ENCODE data around the gene FAM162A. TPM values are rescaled to one million over a fixed set of nuclear protein-coding genes. Genes with fewer than 3 reads are reported as not detected.
"Not testable (repeated sequence)": the region's sequence is repeated elsewhere in the genome, so short reads cannot be mapped to it uniquely, and the experiment has no call there.

FAM162A gene, protein sequence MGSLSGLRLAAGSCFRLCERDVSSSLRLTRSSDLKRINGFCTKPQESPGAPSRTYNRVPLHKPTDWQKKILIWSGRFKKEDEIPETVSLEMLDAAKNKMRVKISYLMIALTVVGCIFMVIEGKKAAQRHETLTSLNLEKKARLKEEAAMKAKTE
- 9.0 TPM for total RNA-seq

DNA sequence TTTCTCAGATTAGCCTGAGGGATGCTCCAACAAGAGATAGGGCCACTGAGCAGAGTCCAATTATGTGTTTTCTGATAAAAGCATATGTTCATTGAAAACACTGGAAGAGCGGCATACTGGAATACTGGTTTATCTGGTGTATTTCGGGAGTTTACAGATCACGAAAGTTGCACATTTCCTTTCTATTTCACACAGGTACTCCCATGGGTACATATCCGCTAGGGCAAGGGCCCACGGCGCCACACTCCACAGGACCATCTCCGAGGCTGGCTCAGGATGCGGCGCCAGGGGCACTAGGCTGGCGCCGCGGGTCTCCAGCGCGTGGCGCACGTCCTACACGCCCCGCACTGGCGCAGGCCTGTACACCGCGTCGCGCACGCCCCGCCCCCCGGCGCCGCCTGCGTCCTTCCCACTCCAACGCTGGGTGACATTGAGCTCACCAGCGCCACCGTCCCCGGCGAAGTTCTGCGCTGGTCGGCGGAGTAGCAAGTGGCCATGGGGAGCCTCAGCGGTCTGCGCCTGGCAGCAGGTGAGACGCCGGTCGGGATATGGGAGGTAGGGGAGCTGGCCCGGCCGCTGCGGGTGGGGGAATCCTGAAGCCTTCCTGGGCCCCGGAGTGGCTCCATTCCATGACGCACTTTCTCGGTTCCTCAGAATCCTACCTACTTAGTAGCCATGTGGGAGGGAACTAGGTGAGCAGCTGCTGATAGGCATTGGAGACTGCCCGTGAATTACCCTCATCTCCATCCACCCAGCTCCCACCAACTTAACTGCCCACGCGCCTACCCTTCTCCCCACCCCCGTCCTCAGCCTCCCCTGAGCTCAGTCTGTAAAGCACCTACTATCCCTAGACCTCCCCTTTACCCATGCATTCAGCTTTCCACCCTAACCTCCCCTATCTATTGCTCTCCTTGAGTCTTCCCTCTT lies at the start of gene FAM162A:
Gene FAM162A (plus strand): TSS at position 412 of the 927 bp plus-strand sequence. CDS start 84 bp downstream, at position 496.
- FAIRE-seq (no peak), DNase-seq (ENCODE audit: low spot score in 2 of 2) (peak; percentile 82 to 90)

DNA sequence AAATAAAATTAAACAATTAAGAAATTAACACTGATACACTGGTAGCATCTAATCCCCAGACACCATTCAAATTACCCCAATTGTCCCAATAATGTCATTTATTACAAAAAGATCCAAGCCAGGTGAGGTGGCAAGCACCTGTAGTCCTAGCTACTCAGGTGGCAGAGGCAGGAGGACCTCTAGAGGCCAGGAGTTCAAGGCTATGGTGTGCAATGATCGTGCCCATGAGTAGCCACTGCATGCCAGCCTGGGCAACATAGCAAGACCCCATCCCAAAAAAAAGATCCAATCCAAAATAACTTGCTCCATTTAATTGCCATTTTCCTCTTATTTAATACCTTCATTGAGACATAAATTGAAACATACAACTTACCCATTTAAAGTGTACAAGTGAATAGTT lies 41.2 kb upstream of the FAM162A start:
- no peak for DNase-seq (ENCODE audit: low spot score in 2 of 2)
- FAIRE-seq: no peak

DNA sequence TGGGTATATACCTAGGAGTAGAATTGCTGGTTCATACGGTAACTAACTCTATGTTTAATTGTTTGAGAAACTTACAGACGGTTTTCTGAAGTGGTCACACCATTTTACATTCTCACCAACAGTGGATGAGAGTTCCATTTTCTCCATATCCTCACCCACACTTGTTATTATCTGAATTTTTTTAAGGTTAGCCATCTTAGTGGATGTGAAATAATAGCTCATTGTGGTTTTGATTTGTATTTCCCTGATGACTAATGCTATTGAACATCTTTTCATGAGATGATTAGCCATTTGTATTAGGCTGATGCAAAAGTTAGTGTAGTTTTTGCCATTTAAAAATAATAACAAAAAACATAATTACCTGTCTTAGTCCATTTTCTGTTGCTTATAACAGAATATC lies 40.3 kb upstream of the FAM162A start:
- DNase-seq (ENCODE audit: low spot score in 2 of 2): no peak
- no peak for FAIRE-seq

DNA sequence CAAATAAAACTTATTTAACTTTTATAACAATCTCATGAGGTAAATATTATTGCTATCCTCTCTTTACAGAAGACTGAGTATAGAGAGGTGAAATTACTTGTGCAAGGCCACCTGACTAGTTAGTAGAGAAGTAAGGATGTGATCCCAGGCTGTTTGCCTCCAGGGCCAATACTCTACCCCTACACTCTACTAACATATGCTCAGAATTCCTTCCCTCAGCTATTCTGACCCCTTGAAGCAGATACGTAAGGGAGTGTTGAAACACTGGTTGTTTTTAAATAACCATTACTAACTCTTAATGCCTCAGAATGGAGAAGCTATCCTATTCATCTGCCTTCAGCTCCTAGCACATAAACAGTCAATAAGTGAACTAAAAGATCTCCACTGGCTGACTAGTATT lies 34.8 kb upstream of the FAM162A start:
- DNase-seq (ENCODE audit: low spot score in 2 of 2) (no peak), FAIRE-seq (no peak)

DNA sequence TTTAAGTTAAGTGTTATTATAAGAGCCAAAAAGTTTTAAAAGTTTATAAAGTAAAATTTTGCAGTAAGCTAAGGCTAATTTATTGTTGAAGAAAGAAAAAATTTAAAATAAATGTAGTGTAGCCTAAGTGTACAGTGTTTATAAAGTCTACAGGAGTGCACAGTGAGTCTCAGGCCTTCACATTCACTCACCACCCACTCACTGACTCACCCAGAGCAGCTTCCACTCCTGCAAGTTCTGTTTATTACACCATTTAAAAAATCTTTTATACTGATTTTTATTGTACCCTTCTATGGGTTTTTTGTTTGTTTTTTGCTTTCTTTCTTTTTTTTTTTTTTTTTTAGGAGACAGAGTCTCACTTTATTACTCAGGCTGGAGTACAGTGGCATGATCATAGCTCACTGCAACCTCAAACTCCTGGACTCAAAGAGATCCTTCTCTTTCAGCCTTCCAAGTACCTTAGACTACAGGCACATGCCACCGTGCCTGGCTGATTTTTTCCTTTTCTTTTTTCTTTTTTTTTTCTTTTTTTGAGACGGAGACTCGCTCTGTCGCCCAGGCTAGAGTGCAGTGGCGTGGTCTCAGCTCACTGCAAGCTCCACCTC lies 33.1 kb upstream of the FAM162A start:
- DNase-seq (ENCODE audit: low spot score in 2 of 2) (no peak), FAIRE-seq (no peak)

DNA sequence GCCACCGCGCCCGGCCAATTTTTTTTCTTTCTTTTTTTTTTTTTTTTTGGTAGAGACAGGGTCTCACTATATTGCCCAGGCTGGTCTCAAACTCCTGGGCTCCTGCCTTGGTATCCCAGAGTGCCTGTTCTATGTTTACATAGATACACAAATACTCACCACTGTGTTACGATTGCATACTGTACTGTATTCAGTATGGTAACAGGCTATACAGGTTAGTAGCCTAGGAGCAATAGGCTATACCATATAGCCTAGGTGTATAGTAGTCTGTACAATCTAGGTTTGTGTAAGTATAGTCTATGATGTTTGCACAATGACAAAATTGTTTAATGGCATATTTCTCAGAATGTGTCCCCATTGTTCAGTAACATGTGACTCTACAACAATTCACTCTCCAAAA lies 32.4 kb upstream of the FAM162A start:
- FAIRE-seq (no peak), DNase-seq (ENCODE audit: low spot score in 2 of 2) (no peak)

DNA sequence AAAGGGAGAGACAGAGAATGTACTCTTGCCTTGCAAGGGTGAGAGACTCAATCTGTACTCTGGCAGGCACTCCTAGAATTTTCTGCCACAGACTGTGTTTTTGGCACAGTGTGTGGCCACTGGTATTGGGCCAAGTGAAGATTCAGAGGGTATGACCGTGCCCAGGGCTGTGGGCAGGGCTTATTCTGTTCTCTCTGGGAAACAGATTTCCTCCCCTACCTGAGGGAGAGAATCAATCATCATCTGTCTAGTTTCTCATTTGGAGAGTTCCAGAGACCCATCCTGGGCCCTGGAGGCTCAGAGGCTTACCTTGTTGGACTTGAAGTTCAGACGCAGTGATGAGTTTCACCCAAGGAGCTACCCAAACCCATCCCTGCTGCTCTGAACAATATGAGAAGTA lies 30.8 kb upstream of the FAM162A start:
- DNase-seq (ENCODE audit: low spot score in 2 of 2) (no peak), FAIRE-seq (no peak)

DNA sequence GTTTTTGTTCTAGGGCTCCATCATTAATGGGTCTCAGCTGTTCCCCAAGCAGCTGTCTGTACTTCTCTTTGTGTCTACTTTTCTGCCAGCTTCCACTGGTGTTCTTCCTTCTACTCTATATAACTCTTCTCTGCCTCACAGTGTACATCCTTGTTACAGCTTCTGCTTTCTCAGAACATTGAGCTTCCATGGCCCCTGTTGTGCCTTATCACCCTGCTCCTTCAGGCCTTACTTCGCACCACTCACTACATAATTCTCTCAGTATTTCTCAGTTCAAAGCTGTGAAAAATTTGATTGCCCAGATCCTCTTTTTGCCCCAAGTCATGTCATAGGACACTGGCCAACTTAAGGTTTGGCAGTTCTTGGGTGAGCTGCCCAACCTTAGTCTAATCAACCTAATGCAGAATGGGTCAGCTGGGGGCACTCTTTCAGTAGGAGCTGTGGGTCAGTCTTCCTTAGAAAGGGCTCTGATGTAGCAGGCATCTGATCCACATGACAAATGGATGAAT lies 30.0 kb upstream of the FAM162A start:
- FAIRE-seq (no peak), DNase-seq (ENCODE audit: low spot score in 2 of 2) (no peak)

DNA sequence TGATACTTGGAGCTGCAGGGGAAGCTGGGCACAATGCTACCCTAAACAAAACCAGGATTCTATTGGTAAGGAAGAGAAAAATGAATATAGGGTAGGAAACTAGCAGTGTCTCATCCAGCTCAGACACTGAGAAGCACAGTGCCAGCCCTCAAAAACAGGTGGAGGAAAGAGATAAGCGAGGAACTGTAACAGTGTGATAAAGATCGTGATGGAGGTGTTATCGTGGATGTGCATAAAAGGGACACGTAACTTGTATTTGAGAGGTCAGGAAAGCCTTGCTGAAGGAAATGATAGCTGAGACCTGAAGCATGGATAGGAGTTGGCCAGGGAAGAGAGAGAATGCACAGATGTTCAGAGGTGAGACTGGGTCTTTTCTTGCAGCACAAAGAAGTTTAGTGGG lies 28.4 kb upstream of the FAM162A start:
- FAIRE-seq (no peak), DNase-seq (ENCODE audit: low spot score in 2 of 2) (no peak)

DNA sequence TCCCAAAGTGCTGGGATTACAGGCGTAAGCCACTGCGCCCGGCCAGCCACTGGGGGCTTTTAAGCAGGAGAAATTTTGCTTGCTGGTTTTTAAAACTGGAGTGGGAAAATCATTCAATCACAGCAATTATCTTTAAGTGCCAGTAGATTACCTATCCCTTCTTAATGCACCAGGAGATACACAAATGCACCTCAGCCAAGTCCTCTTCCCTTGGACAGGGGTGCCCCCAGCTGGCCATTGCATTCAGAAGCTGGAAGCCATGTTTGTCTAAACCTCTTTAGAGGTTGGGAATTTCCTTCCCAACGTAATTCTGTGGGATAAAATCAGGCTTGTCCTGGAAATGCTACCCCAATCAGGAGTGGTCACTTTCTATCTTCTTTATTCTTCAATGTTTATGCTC lies 27.6 kb upstream of the FAM162A start:
- DNase-seq (ENCODE audit: low spot score in 2 of 2) (peak in 1 of 2 donors; percentile 10), FAIRE-seq (no peak)

DNA sequence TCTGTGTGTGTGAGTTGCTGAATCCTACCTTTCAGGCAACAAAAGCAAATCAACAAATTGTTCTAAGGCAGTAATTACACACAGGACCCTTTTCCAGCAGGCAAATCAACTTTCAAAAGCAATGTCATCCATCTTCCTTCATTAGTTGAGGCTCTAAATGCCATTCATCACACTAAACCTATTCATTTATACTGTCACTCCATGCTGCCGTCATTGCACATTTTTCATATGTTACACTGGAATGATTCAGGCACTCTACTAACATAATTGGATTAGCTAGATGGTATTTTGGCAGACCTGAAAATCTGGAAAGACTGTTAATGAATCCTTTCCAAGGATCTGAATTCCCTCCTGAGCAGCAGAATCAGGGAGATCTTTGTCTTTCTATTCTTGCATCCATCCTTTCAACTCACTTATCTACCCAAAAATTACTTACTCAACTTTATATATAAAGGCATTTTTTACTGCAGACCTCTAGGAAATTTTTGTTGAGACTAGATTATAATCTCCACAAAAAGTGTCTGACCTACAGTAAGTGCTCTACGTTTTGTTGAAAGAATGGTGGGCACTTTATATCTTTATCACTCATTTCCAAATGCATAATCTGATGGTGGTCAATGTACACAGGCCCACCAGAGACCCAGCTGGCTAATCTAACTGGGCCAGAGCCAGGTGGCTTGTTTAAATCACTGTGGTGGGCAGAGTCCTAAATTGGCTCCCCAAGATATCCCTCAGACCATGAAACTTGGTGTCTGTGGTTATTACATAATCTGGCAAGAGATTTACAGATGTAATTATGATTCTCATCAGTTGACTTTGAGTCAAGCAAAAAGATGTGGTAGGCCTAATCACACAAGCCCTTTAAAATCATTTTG lies 25.9 kb upstream of the FAM162A start:
- FAIRE-seq: no peak
- no peak for DNase-seq (ENCODE audit: low spot score in 2 of 2)

DNA sequence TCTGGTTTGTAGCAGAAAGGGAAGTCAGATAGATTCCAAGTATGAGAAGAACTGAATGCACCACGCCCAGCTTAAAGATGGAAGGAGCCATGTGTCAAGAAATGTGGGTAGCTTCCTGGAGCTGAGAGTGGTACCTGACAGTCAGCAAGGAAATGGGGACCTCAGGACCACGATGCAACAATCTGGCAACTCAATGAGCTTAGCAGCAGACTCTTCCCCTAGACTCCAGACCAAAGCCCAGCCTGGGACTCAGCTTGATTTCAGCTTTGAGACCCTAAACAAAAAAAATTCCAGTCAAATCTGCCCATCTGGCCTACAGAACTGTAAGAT lies 25.3 kb upstream of the FAM162A start:
- FAIRE-seq (no peak), DNase-seq (ENCODE audit: low spot score in 2 of 2) (no peak)

DNA sequence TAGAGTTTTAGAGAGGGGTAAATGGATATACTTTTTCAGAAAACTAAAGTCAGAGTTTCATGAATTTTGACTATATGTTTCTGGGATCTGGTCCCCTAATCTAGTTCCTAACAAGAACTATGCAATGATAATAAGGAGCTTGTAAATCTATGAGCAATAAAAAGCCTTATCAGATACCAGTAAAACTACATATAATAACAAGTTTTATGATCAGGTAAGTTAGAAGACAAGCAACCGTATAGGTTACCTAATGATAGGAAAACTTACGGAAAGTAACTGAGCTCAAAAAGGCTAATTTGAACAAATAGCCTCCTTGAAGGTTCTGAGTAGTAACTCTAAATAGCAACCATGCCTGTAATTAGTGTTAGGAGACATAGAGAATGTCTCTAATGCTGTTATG lies 22.0 kb upstream of the FAM162A start:
- FAIRE-seq: no peak
- no peak for DNase-seq (ENCODE audit: low spot score in 2 of 2)

DNA sequence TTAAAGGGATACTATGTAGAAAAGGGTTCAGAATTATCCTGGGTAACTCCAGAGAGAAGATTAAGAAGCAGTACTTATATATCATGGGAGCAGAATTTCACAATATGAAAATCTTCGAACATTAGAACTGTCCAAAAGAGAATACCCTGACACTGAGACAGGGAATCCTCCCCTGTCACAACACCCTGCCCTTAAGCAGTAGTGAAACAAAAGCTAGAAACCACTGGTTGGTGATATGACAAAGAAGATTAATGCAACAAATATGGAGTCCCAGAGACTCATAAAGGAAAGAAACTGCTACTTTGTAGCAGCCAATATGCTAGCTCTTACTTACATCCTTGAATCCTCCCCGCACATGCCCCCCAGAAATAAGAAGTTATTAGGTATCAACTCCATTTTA lies 19.5 kb upstream of the FAM162A start:
- no peak for FAIRE-seq

DNA sequence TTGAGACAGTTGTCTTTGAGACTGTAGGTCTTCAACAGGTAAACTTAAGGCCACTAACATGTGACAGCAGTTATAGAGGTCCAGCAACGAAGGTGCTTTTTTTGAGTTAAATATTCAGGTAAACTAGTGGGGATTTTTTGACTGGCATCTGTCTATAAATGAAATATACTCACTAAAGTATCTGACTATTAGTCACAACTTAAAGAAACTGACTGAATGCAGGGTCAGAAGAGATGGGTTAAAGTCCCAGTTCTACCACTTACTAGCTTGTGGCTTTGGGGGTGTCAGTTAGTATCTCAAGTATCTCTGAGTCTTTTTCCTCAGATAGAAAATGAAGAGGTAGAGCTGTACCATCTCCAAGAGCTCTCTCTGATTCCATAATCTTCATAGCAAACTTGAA lies 18.9 kb upstream of the FAM162A start:
- FAIRE-seq (no peak), DNase-seq (ENCODE audit: low spot score in 2 of 2) (no peak)

More for the DNA sequence above, 19.5 kb upstream of the FAM162A start:
- no peak for DNase-seq (ENCODE audit: low spot score in 2 of 2)

DNA sequence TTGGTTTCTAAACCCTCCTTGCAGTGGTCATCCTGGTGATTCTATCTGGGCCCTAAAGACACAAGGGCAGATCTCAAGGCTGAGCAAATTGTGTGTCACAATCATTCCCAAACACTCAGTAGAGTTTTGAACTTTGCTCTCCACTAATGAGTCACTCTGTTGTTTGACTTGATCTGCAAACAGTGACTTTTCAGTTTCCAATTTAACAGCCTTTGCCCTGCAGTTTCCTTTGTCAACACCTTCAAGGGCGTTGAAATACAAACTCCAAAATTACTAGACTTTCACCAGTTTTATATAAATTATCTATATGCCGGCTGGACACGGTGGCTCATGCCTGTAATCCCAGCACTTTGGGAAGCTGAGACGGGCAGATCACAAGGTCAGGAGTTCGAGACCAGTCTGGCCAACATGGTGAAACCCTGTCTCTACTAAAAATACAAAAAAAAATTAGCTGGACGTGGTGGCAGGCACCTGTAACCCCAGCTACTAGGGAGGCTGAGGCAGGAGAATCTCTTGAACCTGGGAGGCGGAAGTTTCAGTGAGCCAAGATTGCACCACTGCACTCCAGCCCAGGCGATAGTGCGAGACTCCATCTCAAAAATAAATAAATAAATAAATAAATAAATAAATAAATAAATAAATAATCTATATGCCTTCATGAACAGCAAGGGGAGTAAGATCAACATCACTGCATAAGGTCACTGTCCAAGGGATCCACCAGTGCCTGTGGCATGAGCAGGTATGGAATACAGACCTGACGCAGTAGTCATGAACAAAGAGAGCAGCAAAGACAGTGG lies 18.2 kb upstream of the FAM162A start:
- not testable (repeated sequence) for DNase-seq (ENCODE audit: low spot score in 2 of 2); FAIRE-seq

DNA sequence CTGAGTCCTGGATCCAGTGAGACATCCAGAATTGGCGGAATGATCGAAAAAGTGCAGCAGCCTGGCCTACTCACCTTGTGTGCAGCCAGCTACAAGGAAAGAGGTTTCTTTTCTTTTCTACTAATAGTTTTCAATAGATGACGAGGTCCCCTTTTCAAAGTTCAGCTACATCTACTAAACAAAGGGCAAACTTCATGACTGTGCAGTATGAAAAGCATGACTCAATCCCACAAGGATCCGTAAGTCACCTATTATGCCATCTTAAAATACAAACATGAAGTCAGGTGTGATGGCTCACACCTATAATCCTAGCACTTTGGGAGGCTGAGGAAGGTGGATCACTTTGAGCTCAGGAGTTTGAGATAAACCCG lies 17.6 kb upstream of the FAM162A start:
- DNase-seq (ENCODE audit: low spot score in 2 of 2) (no peak), FAIRE-seq (no peak)

DNA sequence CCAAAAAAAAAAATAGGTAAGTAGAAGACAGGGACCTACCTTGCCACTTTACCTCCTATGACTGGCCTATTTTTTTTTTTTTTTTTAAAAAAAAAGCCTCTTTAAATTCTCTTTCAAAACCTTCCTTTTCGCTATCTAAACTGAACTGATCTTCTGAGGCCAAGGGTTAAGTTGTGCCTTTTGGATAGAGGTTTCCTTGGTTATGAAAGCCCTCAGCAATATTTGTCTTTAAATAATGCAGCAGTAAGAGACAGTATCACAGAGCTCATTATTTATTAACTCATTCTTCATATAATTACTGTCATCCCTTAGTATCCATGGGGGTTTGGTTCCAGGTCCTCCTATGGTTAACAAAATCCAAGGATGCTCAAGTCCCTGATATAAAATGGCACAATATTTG lies 9.9 kb upstream of the FAM162A start:
- no peak for DNase-seq (ENCODE audit: low spot score in 2 of 2)
- FAIRE-seq: no peak

DNA sequence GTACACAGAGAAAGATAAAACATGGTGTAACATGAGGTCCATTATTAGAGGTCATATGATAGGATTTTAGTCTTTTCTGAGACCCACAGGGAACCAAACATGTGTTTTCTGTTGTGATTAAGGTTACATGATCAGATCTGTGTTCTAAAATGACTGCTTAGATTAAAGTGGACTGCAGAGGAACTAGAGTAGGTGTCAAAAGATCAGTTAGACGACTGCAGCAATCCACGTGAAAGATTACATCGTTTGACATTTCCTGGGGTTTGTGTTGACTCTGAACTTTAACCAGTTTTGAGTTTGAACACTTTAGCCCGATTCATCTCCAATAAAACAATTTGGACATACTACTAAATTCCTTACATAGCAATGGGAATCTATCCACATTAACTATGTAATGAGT lies 6.0 kb upstream of the FAM162A start:
- DNase-seq (ENCODE audit: low spot score in 2 of 2) (no peak), FAIRE-seq (no peak)
